SU-DHL-6 (cell line): Measurements from ENCODE around the gene TPH2.

Experiments used
- H2AFZ ChIP-seq: fragments of 200-600 bp; sonication (generic); 2 replicates; pipeline ENCODE4 v1.6.1; 2014; ENCODE audit warnings: low read depth, mild to moderate bottlenecking, moderate library complexity, mixed read lengths, antibody characterized with exemption, low read length; ENCODE audit not compliant: severe bottlenecking
- H3F3A ChIP-seq: fragments of 200-600 bp; shearing (Covaris generic); 2 replicates; pipeline ENCODE4 v1.6.0; 2016; ENCODE audit warnings: antibody characterized with exemption, mild to moderate bottlenecking; ENCODE audit not compliant: insufficient read depth
- H3K27ac ChIP-seq: fragments of 200-600 bp; sonication (generic); 2 replicates; pipeline ENCODE4 v1.5.1; 2016; ENCODE audit warnings: low read depth, mild to moderate bottlenecking, low read length, moderate library complexity, mixed read lengths
- H3K27me3 ChIP-seq: fragments of 200-600 bp; sonication (generic), shearing (Covaris generic); 2 replicates; pipeline ENCODE4 v1.6.0; 2014; ENCODE audit warnings: mild to moderate bottlenecking, low read length
- H3K36me3 ChIP-seq: fragments of 200-600 bp; sonication (generic); 2 replicates; pipeline ENCODE4 v1.6.1; 2014; ENCODE audit warnings: mild to moderate bottlenecking, low read length, mixed read lengths
- H3K4me2 ChIP-seq: fragments of 300-600, 200-600 bp; shearing (Covaris generic), sonication (generic); 2 replicates; pipeline ENCODE4 v1.6.0; 2014; ENCODE audit warnings: low read length, low read depth, mild to moderate bottlenecking; ENCODE audit not compliant: poor library complexity, severe bottlenecking
- H3K4me3 ChIP-seq: fragments of 200-600 bp; sonication (generic); 2 replicates; pipeline ENCODE4 v1.5.1; 2014; ENCODE audit warnings: antibody characterized with exemption, low read length, mild to moderate bottlenecking, mixed read lengths; ENCODE audit not compliant: insufficient read depth, poor library complexity, severe bottlenecking
- H3K79me2 ChIP-seq: fragments of 200-600 bp; sonication (generic); 2 replicates; pipeline ENCODE4 v1.6.1; 2014; ENCODE audit warnings: mild to moderate bottlenecking, low read length, moderate library complexity; ENCODE audit not compliant: insufficient read depth
- H3K9ac ChIP-seq: fragments of 200-600 bp; sonication (generic); 2 replicates; pipeline ENCODE4 v1.7.0; 2014; ENCODE audit warnings: mild to moderate bottlenecking, low read length
- H3K9me2 ChIP-seq: fragments of 200-600 bp; sonication (generic); replicated peaks from 2 replicates; pipeline ENCODE4 v1.6.1; 2014; ENCODE audit warnings: low read length; ENCODE audit not compliant: insufficient read depth
- H3K9me3 ChIP-seq: fragments of 200-600 bp; sonication (generic); 2 replicates; pipeline ENCODE4 v1.6.1; 2014; ENCODE audit warnings: low read length, mixed read lengths; ENCODE audit not compliant: insufficient read depth
- H4K20me1 ChIP-seq: fragments of 200-600 bp; sonication (generic); 2 replicates; pipeline ENCODE4 v1.6.1; 2014; ENCODE audit warnings: low read depth, mild to moderate bottlenecking, antibody characterized with exemption, low read length, moderate library complexity, mixed read lengths
- EZH2phosphoT487 ChIP-seq: fragments of 200-600 bp; sonication (generic), shearing (Covaris generic); conservative IDR thresholded peaks from 2 replicates; pipeline ENCODE4 v1.6.1; 2018; ENCODE audit warnings: mild to moderate bottlenecking, antibody characterized with exemption, low read length, moderate library complexity, mixed read lengths
- TF ChIP-seq, protein P1 (sequence below): fragments of 200-600 bp; sonication (generic); IDR thresholded peaks from one replicate; pipeline ENCODE4 v1.5.1; 2017; ENCODE audit warnings: antibody characterized with exemption, mild to moderate bottlenecking, low read length, moderate library complexity; ENCODE audit not compliant: insufficient read depth, poor library complexity, severe bottlenecking

The TPH2 gene

DNA sequence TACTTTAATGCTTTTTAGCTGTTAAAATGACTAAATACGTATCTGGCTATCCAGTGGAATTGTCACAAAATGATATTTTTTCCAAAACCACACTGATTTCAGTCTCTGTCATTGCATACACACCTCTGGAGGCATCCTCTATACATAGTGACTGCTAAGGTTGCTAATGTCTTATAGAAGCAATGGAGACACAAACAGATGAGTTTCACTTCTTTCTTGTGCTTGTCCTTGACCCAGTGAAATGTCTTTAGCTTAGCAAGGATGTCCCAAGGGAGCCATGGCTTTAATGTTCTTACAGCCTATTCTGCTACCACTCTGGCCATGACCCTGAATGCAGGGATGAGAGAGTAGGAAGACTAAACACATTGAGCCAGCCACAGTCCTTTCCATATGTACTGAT, 90.3 kb downstream of the TPH2 start:
- Histone ChIP-seq H3K9me3 (no peaks in the 10 kb centered on the region), H3K9ac (no peak overlapping the region), H3K27ac (no peak overlapping the region), H3K4me2 (no peak overlapping the region), H2AFZ (no peak overlapping the region), H3K9me2 (no peaks in the 10 kb centered on the region), H3K36me3 (no peaks in the 10 kb centered on the region), H3F3A (no peaks in the 10 kb centered on the region), H3K4me3 (no peak overlapping the region), H4K20me1 (no peaks in the 10 kb centered on the region), H3K79me2 (no peaks in the 10 kb centered on the region), H3K27me3 (no peaks in the 10 kb centered on the region)
- TF ChIP-seq, protein P1, sequence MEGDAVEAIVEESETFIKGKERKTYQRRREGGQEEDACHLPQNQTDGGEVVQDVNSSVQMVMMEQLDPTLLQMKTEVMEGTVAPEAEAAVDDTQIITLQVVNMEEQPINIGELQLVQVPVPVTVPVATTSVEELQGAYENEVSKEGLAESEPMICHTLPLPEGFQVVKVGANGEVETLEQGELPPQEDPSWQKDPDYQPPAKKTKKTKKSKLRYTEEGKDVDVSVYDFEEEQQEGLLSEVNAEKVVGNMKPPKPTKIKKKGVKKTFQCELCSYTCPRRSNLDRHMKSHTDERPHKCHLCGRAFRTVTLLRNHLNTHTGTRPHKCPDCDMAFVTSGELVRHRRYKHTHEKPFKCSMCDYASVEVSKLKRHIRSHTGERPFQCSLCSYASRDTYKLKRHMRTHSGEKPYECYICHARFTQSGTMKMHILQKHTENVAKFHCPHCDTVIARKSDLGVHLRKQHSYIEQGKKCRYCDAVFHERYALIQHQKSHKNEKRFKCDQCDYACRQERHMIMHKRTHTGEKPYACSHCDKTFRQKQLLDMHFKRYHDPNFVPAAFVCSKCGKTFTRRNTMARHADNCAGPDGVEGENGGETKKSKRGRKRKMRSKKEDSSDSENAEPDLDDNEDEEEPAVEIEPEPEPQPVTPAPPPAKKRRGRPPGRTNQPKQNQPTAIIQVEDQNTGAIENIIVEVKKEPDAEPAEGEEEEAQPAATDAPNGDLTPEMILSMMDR = no peak
- TF ChIP-seq EZH2phosphoT487 = no peak

DNA sequence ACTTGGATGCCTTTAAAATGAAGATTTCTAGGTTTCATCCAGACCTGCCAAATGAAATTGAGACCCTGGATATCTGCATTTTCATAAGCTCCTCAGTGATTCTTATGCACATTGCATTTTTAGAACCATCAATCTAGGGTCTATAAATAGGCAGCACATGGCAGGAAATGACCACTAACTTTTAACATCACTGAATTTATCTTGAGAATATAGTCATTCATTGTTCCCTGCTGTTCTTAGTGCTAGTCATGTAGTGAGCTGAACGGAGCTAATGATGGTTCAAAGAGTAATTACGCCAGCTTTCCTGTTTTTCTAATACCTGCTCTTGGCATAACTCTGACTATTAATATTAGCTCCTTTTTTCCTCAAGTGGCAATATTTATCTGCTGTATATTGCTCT, 91.6 kb downstream of the TPH2 start:
- no peaks in the 10 kb centered on the region for H3K9me3 ChIP-seq
- no peak for TF ChIP-seq EZH2phosphoT487
- TF ChIP-seq, protein P1 = no peak
- no peaks in the 10 kb centered on the region for H3K79me2 ChIP-seq
- no peak overlapping the region for H3K4me3 ChIP-seq
- no peaks in the 10 kb centered on the region for H3K36me3 ChIP-seq
- no peaks in the 10 kb centered on the region for H3K27me3 ChIP-seq
- no peaks in the 10 kb centered on the region for H4K20me1 ChIP-seq
- H3K27ac ChIP-seq = no peak overlapping the region
- no peaks in the 10 kb centered on the region for H3F3A ChIP-seq
- no peaks in the 10 kb centered on the region for H3K9me2 ChIP-seq
- H2AFZ ChIP-seq = no peak overlapping the region
- H3K4me2 ChIP-seq = no peak overlapping the region
- no peak overlapping the region for H3K9ac ChIP-seq

DNA sequence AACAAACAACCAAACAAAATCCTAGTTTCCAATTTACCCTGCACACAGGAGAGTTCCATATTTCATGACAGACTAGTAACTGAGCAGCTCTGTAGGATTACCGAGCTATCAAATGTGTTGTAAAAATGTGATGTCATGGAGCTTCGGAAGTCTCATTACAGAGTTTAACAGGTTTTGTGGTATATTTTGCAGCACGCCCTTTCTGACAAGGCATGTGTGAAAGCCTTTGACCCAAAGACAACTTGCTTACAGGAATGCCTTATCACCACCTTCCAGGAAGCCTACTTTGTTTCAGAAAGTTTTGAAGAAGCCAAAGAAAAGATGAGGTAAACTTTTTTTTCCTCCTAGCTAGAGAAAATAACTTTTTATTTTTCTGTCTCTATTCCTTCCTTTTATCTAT, 92.4 kb downstream of the TPH2 start:
- H3K9me3 ChIP-seq = no peaks in the 10 kb centered on the region
- H3K4me3 ChIP-seq = no peak overlapping the region
- no peaks in the 10 kb centered on the region for H3K36me3 ChIP-seq
- no peaks in the 10 kb centered on the region for H3K9me2 ChIP-seq
- no peaks in the 10 kb centered on the region for H3K79me2 ChIP-seq
- H3K4me2 ChIP-seq = no peak overlapping the region
- H4K20me1 ChIP-seq = no peaks in the 10 kb centered on the region
- H3K27me3 ChIP-seq = no peaks in the 10 kb centered on the region
- no peak overlapping the region for H3K9ac ChIP-seq
- no peak for TF ChIP-seq EZH2phosphoT487
- TF ChIP-seq, protein P1 = no peak
- H2AFZ ChIP-seq = no peak overlapping the region
- no peaks in the 10 kb centered on the region for H3F3A ChIP-seq
- H3K27ac ChIP-seq = no peak overlapping the region

DNA sequence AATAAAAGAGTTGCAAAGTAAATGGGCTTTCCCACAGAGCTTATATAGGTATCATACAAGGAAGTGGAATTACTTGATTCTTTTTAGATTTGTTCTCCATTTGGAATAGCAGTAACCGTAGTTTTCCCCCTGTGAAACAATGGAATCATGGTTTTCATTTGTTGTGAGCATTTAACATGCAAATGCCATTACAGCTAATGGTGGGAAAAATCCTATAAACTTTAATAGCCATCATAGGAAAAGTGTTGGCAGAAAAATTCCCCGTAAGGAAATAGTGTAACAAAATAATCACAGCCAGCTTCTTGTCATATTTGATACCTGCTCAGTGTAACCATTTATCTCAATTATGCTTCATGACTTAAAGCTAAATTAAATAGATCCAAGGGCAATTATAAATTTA, 95.3 kb downstream of the TPH2 start:
- H3K9me3 ChIP-seq = no peaks in the 10 kb centered on the region
- H3K4me3 ChIP-seq = no peak overlapping the region
- no peaks in the 10 kb centered on the region for H3K9me2 ChIP-seq
- no peak overlapping the region for H2AFZ ChIP-seq
- no peak overlapping the region for H3K9ac ChIP-seq
- no peaks in the 10 kb centered on the region for H3K27me3 ChIP-seq
- no peaks in the 10 kb centered on the region for H3K36me3 ChIP-seq
- H4K20me1 ChIP-seq = no peaks in the 10 kb centered on the region
- no peak for TF ChIP-seq EZH2phosphoT487
- TF ChIP-seq, protein P1 = no peak
- no peak overlapping the region for H3K4me2 ChIP-seq
- H3K27ac ChIP-seq = no peak overlapping the region
- H3K79me2 ChIP-seq = no peaks in the 10 kb centered on the region
- no peaks in the 10 kb centered on the region for H3F3A ChIP-seq
